Liver (tissue), 3 donors: Measurements from ENCODE around the gene TMIE.

Source experiments
- EGR1 ChIP-seq, 2 donors: IDR thresholded peaks; 2 replicates each; pipeline ENCODE4 v1.6.1; 2016 to 2018; ENCODE audit warnings: antibody characterized with exemption in 2 of 2, low read depth in 2 of 2
- FOXA1 ChIP-seq: IDR thresholded peaks from 2 replicates; pipeline ENCODE4 v1.6.1; 2016; ENCODE audit warnings: antibody characterized with exemption
- SP1 ChIP-seq: IDR thresholded peaks from 2 replicates; pipeline ENCODE4 v1.6.1; 2018; ENCODE audit warnings: antibody characterized with exemption, mild to moderate bottlenecking
- YY1 ChIP-seq: IDR thresholded peaks from 2 replicates; pipeline ENCODE4 v1.6.1; 2016; ENCODE audit warnings: antibody characterized with exemption, mild to moderate bottlenecking
- TF ChIP-seq, protein P1 (sequence below): fragments of 150-350 bp; IDR thresholded peaks from 2 replicates; pipeline ENCODE4 v1.5.1; 2017; ENCODE audit warnings: improper control_type of control experiment, low read depth, low read length; ENCODE audit not compliant: missing input control
- TF ChIP-seq, protein P2 (sequence below): IDR thresholded peaks from 2 replicates; pipeline ENCODE4 v1.6.1; 2016; ENCODE audit warnings: antibody characterized with exemption
- TF ChIP-seq, protein P3 (sequence below): IDR thresholded peaks from 2 replicates; pipeline ENCODE4 v1.6.1; 2016; ENCODE audit warnings: antibody characterized with exemption
- TF ChIP-seq, protein P4 (sequence below): IDR thresholded peaks from 2 replicates; pipeline ENCODE4 v1.6.1; 2016; ENCODE audit warnings: antibody characterized with exemption, mild to moderate bottlenecking
- donor health status: healthy.
- donor health status: healthy.

DNA sequence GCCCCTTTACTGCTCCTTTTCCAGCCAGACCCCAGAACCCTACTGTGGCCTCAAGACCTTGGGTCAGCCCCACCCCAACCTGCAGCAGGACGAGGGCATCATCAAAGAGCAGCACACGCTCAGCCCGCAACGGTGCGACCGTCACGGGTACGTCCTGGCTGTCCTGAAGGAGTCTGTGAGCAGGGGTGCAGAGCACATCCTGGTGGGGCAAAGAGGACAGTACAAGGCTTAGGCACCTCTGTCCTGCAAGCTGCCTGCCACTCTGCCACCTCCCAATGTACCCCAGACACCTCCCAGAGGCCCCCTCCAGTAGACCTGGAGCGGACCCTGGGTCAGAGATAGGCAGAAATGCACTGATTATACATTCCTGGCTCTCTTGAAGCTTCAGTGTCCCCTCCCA, 15.7 kb upstream of the TMIE start:
- TF ChIP-seq, protein P1, sequence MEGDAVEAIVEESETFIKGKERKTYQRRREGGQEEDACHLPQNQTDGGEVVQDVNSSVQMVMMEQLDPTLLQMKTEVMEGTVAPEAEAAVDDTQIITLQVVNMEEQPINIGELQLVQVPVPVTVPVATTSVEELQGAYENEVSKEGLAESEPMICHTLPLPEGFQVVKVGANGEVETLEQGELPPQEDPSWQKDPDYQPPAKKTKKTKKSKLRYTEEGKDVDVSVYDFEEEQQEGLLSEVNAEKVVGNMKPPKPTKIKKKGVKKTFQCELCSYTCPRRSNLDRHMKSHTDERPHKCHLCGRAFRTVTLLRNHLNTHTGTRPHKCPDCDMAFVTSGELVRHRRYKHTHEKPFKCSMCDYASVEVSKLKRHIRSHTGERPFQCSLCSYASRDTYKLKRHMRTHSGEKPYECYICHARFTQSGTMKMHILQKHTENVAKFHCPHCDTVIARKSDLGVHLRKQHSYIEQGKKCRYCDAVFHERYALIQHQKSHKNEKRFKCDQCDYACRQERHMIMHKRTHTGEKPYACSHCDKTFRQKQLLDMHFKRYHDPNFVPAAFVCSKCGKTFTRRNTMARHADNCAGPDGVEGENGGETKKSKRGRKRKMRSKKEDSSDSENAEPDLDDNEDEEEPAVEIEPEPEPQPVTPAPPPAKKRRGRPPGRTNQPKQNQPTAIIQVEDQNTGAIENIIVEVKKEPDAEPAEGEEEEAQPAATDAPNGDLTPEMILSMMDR, result no peak
- no peak for TF ChIP-seq EGR1 (IDR thresholded peaks at IDR 0.05; ENCODE audit: low read depth in 2 of 2)
- TF ChIP-seq YY1, result no peak
- TF ChIP-seq, protein P2, sequence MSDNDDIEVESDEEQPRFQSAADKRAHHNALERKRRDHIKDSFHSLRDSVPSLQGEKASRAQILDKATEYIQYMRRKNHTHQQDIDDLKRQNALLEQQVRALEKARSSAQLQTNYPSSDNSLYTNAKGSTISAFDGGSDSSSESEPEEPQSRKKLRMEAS, result no peak
- TF ChIP-seq FOXA1, result no peak
- no peak for TF ChIP-seq SP1
- TF ChIP-seq, protein P3, sequence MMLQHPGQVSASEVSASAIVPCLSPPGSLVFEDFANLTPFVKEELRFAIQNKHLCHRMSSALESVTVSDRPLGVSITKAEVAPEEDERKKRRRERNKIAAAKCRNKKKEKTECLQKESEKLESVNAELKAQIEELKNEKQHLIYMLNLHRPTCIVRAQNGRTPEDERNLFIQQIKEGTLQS, result no peak
- TF ChIP-seq, protein P4, sequence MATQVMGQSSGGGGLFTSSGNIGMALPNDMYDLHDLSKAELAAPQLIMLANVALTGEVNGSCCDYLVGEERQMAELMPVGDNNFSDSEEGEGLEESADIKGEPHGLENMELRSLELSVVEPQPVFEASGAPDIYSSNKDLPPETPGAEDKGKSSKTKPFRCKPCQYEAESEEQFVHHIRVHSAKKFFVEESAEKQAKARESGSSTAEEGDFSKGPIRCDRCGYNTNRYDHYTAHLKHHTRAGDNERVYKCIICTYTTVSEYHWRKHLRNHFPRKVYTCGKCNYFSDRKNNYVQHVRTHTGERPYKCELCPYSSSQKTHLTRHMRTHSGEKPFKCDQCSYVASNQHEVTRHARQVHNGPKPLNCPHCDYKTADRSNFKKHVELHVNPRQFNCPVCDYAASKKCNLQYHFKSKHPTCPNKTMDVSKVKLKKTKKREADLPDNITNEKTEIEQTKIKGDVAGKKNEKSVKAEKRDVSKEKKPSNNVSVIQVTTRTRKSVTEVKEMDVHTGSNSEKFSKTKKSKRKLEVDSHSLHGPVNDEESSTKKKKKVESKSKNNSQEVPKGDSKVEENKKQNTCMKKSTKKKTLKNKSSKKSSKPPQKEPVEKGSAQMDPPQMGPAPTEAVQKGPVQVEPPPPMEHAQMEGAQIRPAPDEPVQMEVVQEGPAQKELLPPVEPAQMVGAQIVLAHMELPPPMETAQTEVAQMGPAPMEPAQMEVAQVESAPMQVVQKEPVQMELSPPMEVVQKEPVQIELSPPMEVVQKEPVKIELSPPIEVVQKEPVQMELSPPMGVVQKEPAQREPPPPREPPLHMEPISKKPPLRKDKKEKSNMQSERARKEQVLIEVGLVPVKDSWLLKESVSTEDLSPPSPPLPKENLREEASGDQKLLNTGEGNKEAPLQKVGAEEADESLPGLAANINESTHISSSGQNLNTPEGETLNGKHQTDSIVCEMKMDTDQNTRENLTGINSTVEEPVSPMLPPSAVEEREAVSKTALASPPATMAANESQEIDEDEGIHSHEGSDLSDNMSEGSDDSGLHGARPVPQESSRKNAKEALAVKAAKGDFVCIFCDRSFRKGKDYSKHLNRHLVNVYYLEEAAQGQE, result no peak
